ENCODE data around the gene ARMH1.

Gene ARMH1

GRCh38 chr1:44636688-44637598 lies 37.6 kb upstream of the ARMH1 start:
- TF ChIP-seq, protein P1, sequence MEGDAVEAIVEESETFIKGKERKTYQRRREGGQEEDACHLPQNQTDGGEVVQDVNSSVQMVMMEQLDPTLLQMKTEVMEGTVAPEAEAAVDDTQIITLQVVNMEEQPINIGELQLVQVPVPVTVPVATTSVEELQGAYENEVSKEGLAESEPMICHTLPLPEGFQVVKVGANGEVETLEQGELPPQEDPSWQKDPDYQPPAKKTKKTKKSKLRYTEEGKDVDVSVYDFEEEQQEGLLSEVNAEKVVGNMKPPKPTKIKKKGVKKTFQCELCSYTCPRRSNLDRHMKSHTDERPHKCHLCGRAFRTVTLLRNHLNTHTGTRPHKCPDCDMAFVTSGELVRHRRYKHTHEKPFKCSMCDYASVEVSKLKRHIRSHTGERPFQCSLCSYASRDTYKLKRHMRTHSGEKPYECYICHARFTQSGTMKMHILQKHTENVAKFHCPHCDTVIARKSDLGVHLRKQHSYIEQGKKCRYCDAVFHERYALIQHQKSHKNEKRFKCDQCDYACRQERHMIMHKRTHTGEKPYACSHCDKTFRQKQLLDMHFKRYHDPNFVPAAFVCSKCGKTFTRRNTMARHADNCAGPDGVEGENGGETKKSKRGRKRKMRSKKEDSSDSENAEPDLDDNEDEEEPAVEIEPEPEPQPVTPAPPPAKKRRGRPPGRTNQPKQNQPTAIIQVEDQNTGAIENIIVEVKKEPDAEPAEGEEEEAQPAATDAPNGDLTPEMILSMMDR (IDR thresholded peaks at IDR 0.05), result no peak
- no peak for DNase-seq
- H3K27me3 Mint-ChIP-seq (ENCODE audit: low read depth, poor library complexity), result peaks cover 10% of the 10 kb centered on the region
- peaks cover 96% of the 10 kb centered on the region for H3K4me1 Mint-ChIP-seq
- H3K4me3 Mint-ChIP-seq, result peak overlapping the region; percentile 62
- peaks cover 53% of the 10 kb centered on the region for H3K36me3 Mint-ChIP-seq (ENCODE audit: low read depth)
- H3K27ac Mint-ChIP-seq, result peak overlapping the region; percentile 82
- no peaks in the 10 kb centered on the region for H3K9me3 Mint-ChIP-seq

DNA sequence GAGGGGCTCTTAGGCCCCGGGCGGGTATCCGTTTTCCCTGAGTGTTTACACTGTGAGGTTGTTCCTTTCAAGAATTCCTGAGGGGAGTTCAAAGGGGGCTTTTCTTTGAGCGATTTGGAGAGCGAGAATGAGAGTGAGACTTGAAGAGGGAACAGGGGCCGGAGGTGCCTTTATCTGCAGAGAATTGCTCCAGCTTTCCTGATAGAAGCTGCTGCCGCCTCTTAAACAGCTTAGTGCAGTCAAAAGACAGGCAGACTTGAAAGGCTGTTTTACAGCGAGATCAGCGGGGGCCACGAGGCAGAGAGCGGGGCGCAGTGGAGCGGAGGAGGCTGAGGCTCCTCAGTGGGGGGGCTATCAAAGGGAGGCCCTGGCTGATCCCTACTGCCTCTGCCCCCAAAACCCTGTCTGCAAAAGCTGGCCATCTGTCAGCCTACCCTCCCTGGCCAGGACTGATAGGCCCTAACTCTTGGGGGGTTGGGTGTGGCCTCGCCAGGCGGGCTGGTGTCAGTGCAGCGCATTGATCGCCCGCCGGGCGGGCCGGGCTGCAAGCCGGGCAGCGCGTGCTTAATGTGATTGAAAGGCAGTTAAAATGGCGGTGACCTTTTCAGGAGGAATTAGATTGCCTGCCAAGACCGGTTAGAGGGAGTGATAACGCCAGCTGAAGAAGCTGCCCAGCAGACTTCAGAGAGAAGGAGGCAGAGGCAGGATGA lies 36.7 kb upstream of the ARMH1 start:
- TF ChIP-seq, protein P1 (IDR thresholded peaks at IDR 0.05), result no peak
- peaks cover 59% of the 10 kb centered on the region for H3K36me3 Mint-ChIP-seq (ENCODE audit: low read depth)
- H3K4me1 Mint-ChIP-seq, result peaks cover 99% of the 10 kb centered on the region

DNA sequence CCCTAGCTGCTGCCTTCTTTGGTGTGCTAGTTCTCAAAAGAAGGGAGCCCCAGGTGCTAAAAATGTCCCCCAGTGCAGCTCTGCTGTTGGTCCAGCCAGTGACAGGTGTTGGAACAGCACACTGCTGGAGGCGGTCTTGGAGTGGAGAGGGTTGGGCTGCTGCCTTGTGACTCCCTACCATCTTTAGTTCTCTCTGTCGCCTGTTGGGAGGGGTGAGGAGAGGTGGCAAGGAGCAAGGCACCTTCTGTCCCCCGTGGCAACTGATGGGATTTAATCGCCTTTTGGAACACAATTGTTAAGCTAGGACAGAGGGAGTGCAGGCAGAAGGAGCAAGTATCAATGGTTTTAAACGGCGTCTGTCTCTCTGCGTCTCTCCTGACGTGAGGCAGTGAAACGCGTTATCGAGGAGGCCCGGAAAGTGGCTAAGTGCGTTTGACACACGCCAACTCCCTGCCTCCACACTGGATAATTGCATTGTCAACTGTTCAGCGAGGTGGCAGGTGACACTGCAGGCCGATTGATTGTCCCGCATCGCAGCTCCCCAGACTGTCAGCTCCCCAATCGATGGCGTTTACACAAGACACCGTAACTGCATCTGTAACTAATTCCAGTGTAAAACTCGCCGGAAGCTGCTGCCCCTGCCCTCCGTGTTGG lies 34.2 kb upstream of the ARMH1 start:
- Mint-ChIP-seq H3K4me3 (no peak overlapping the region), H3K9me3 (no peaks in the 10 kb centered on the region), H3K27me3 (ENCODE audit: low read depth, poor library complexity) (peaks cover 8% of the 10 kb centered on the region), H3K36me3 (ENCODE audit: low read depth) (peaks cover 59% of the 10 kb centered on the region), H3K27ac (no peak overlapping the region), H3K4me1 (peaks cover 99% of the 10 kb centered on the region)
- no peak for DNase-seq
- TF ChIP-seq, protein P1 (IDR thresholded peaks at IDR 0.05), result no peak

More for the DNA sequence above, 36.7 kb upstream of the ARMH1 start:
- Mint-ChIP-seq H3K27me3 (ENCODE audit: low read depth, poor library complexity) (peaks cover 8% of the 10 kb centered on the region), H3K4me3 (peak overlapping the region; percentile 73), H3K9me3 (no peaks in the 10 kb centered on the region), H3K27ac (peak overlapping the region; percentile 82)
- DNase-seq, result peak; percentile 50

DNA sequence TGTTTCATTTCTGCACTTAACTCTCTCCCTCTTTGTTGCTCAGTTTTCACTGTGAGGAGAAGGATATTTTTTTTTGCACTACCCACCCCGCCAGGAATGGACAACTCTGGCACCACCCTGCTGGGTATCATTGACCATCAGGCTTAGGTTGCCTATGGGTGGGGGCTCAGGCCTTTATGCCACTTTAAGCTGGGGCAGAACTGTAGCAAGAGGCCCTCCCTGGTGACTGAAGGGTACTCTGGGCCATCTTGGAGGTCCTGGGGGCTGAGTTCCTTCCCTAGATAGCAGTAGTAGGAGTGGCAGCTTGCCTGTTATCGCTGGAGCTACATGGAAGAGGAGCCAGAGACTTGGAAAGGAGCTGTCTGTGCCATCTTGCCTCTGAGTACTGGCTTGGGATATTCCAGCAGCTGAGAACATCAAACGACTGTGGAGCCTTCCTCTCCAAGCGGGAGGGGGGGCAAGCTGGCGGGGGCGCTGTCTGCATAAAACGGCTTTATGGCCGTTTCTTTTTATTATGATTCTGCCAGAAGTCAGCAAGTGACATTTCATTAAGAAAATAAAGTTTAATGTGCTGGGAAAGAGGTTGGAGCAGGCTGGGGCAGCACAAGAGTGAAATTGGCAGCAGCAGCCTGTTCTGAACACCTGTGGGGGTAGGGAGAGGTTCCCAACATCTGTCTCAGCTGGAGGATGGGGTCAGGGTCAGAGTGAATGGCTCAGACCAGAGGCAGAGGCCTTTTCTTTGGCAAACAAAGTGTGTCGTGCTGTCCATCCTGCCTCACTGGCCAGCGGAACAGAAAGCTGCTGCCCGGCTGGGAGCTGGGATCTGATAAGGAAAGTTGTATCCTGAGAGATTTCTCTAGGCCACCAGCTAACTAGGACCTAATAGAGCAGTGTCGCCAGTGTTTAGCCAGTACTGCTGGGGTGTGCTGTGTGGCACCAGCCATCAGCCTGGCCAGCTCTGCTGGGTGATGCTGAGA lies 33.1 kb upstream of the ARMH1 start:
- peaks cover 98% of the 10 kb centered on the region for H3K4me1 Mint-ChIP-seq
- no peak for DNase-seq
- H3K36me3 Mint-ChIP-seq (ENCODE audit: low read depth), result peaks cover 49% of the 10 kb centered on the region
- peak overlapping the region; percentile 55 for H3K27ac Mint-ChIP-seq
- no peaks in the 10 kb centered on the region for H3K9me3 Mint-ChIP-seq
- TF ChIP-seq, protein P1 (IDR thresholded peaks at IDR 0.05), result no peak
- H3K4me3 Mint-ChIP-seq, result peak overlapping the region; percentile 9
- peaks cover 8% of the 10 kb centered on the region for H3K27me3 Mint-ChIP-seq (ENCODE audit: low read depth, poor library complexity)

DNA sequence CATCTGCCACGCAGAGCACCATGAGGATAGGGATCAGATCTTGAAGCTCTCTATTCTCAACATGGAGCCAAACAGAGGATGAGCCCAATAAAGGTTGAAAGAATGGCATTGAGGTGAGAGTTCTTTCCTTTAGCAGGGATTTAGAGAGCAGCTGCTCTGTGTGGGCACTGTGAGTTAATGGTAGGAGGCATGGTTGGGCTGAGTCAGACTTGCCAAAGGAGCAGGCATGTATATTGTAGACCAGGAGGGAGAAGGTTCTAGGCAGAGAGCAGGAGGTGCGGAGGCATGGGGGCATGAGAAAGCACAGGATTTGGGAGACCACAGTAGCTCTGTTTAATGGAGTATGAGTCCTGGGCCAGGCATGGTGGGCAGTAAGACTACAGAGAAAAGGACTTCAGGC lies 32.3 kb upstream of the ARMH1 start:
- TF ChIP-seq, protein P1 (IDR thresholded peaks at IDR 0.05), result no peak
- Mint-ChIP-seq H3K36me3 (ENCODE audit: low read depth) (peaks cover 42% of the 10 kb centered on the region), H3K9me3 (no peaks in the 10 kb centered on the region), H3K27me3 (ENCODE audit: low read depth, poor library complexity) (peaks cover 8% of the 10 kb centered on the region), H3K4me1 (peaks cover 98% of the 10 kb centered on the region), H3K4me3 (no peak overlapping the region), H3K27ac (no peak overlapping the region)
- no peak for DNase-seq

Measured in nephron progenitor cell (in vitro differentiated cells).